Prostate gland (tissue), 2 donors: ENCODE data around the gene MED15.

Experiments
- CTCF ChIP-seq, 4 experiments: fragments of 200-600 bp in 2 of 4; fragments of 450-650 bp in 2 of 4; sonication (generic) in 2 of 4; IDR thresholded peaks; 1 replicate in 3 of 4; 2 replicates in 1 of 4; pipeline ENCODE4 v1.5.1; 2016 to 2019; ENCODE audit warnings: antibody characterized with exemption in 4 of 4, mild to moderate bottlenecking in 2 of 4, moderate library complexity in 2 of 4
- POLR2A ChIP-seq: fragments of 450-650 bp; IDR thresholded peaks from one replicate; pipeline ENCODE4 v1.6.1; 2016; ENCODE audit warnings: antibody characterized with exemption, mild to moderate bottlenecking
- POLR2AphosphoS5 ChIP-seq: sonication (generic); formaldehyde crosslinking; IDR thresholded peaks from one replicate; pipeline ENCODE4 v1.6.1; 2017; ENCODE audit warnings: antibody characterized with exemption

GRCh38 chr22:20613301-20613700 is 105.9 kb downstream of the MED15 start:
- TF ChIP-seq CTCF (IDR thresholded peaks at IDR 0.05) (no peak), POLR2AphosphoS5 (no peak), POLR2A (no peak)
